GM12878 (cell line): ENCODE measurements around the gene OR5V1. TPM values are rescaled to one million over a fixed set of nuclear protein-coding genes. Genes with fewer than 3 reads are reported as not detected.

Experiments used
- ATAC-seq: fragments of 200-7000 bp; cut with Tn5 transposase; 3 replicates; pipeline ENCODE4 v1.9.1; 2020; ENCODE audit warnings: mild to moderate bottlenecking, moderate library complexity
- BruUV-seq: library from RNA; stranded (reverse); fragments of 400-500 nt; replicated peaks from 2 replicates; lab custom pipeline; 2021; lab: Mats Ljungman, UMichigan
- CTCF ChIA-PET: fragments of 300-600 bp; sonication (Branson Sonifier 250); formaldehyde crosslinking; extraction: SDS; loops from one replicate; lab custom pipeline; 2021; ENCODE audit warnings: inconsistent platforms; lab: Yijun Ruan, JAX
- POLR2A ChIA-PET: fragments of 350-600 bp; formaldehyde crosslinking; extraction: SDS; loops from one replicate; lab custom pipeline; 2021; ENCODE audit warnings: inconsistent platforms; lab: Charles Lee
- RAD21 ChIA-PET: fragments of 300-600 bp; sonication (Branson Sonifier 250); formaldehyde crosslinking; loops from one replicate; lab custom pipeline; 2023; ENCODE audit warnings: antibody characterized with exemption; ENCODE audit not compliant: unreplicated experiment; lab: Charles Lee
- SMC1A ChIA-PET: fragments of 300-600 bp; sonication (Branson Sonifier 250); formaldehyde crosslinking; loops from one replicate; lab custom pipeline; 2023; ENCODE audit not compliant: unreplicated experiment, uncharacterized antibody; lab: Charles Lee
- DNase-seq: peaks from one replicate; pipeline ENCODE4 v3.0.0-alpha.2; 2011; ENCODE audit warnings: low read depth, low spot score
- FAIRE-seq: peaks from 3 replicates; lab custom pipeline; 2011; peaks lifted over from hg19 to GRCh38; lab: Jason Lieb, UNC
- H2AFZ ChIP-seq: 2 replicates; pipeline ENCODE4 v1.6.0; 2011; ENCODE audit warnings: low read depth, low read length, control low read depth; ENCODE audit not compliant: control insufficient read depth
- H3K27ac ChIP-seq: 2 replicates; pipeline ENCODE4 v1.5.1; 2011; ENCODE audit warnings: control low read depth; ENCODE audit not compliant: control insufficient read depth, insufficient read depth
- H3K27me3 ChIP-seq, 2 experiments: replicated peaks in 1 of 2; 2 replicates each; pipeline versions ENCODE4 v1.6.0 to v1.6.1; 2011; ENCODE audit warnings: low read length in 1 of 2; ENCODE audit not compliant: control insufficient read depth in 2 of 2, insufficient read depth in 2 of 2
- H3K36me3 ChIP-seq, 2 experiments: 2 replicates each; pipeline ENCODE4 v1.5.1; 2011; ENCODE audit warnings: low read length in 1 of 2; ENCODE audit not compliant: control insufficient read depth in 2 of 2, insufficient read depth in 2 of 2
- H3K4me1 ChIP-seq: 2 replicates; pipeline ENCODE4 v1.6.1; 2011; ENCODE audit warnings: mild to moderate bottlenecking, low read length, moderate library complexity, mixed read lengths; ENCODE audit not compliant: control insufficient read depth, insufficient read depth
- H3K4me2 ChIP-seq: 2 replicates; pipeline ENCODE4 v1.6.0; 2011; ENCODE audit warnings: control low read depth; ENCODE audit not compliant: control insufficient read depth, insufficient read depth
- H3K4me3 ChIP-seq: fragments of 200-600 bp; sonication (generic); 2 replicates; pipeline ENCODE4 v1.5.1; 2016
- H3K79me2 ChIP-seq: 2 replicates; pipeline ENCODE4 v1.6.0; 2011; ENCODE audit warnings: low read length; ENCODE audit not compliant: control insufficient read depth, insufficient read depth
- H3K9ac ChIP-seq: 2 replicates; pipeline ENCODE4 v1.8.0; 2011; ENCODE audit warnings: low read length, control low read depth, mixed read lengths; ENCODE audit not compliant: control insufficient read depth, insufficient read depth
- H3K9me3 ChIP-seq: replicated peaks from 3 replicates; pipeline ENCODE4 v1.5.1; 2011; ENCODE audit warnings: mild to moderate bottlenecking, low read length; ENCODE audit not compliant: control insufficient read depth, insufficient read depth
- H4K20me1 ChIP-seq: 2 replicates; pipeline ENCODE4 v1.6.0; 2011; ENCODE audit not compliant: control insufficient read depth, insufficient read depth
- ASH2L ChIP-seq: fragments of 300-600, 200-600 bp; sonication (generic); IDR thresholded peaks from 2 replicates; pipeline ENCODE4 v1.6.1; 2017; ENCODE audit warnings: low read depth, mild to moderate bottlenecking, borderline replicate concordance
- CREB1 ChIP-seq: IDR thresholded peaks from 2 replicates; pipeline ENCODE4 v1.6.1; 2012; ENCODE audit warnings: low read depth, mild to moderate bottlenecking, inconsistent platforms
- FOXK2 ChIP-seq: fragments of 450-650 bp; IDR thresholded peaks from 2 replicates; pipeline ENCODE4 v1.6.1; 2017; ENCODE audit warnings: mild to moderate bottlenecking, moderate library complexity
- IRF4 ChIP-seq: IDR thresholded peaks from 2 replicates; pipeline ENCODE4 v1.6.1; 2011; ENCODE audit warnings: low read depth, low read length
- NR2C1 ChIP-seq: fragments of 450-650 bp; IDR thresholded peaks from 2 replicates; pipeline ENCODE4 v1.6.1; 2017; ENCODE audit warnings: antibody characterized with exemption, mild to moderate bottlenecking, moderate library complexity
- NR2F1 ChIP-seq: fragments of 450-650 bp; conservative IDR thresholded peaks from 2 replicates; pipeline ENCODE4 v1.6.1; 2017; ENCODE audit warnings: mild to moderate bottlenecking
- SIX5 ChIP-seq: IDR thresholded peaks from 2 replicates; pipeline ENCODE4 v1.6.1; 2011; ENCODE audit warnings: mild to moderate bottlenecking, low read depth, low read length, moderate library complexity; ENCODE audit not compliant: severe bottlenecking
- STAT3 ChIP-seq: IDR thresholded peaks from 2 replicates; pipeline ENCODE4 v1.6.1; 2011; ENCODE audit warnings: low read depth, low read length, improper control_type of control experiment
- TARDBP ChIP-seq: IDR thresholded peaks from 2 replicates; pipeline ENCODE4 v1.6.1; 2016; ENCODE audit warnings: borderline replicate concordance
- WGBS: methylation state at CpG from one replicate; pipeline ENCODE4 v1.1.6; 2016; ENCODE audit warnings: low lambda C conversion rate; ENCODE audit not compliant: insufficient replicate concordance, insufficient coverage; ENCODE audit errors: missing lambda C conversion rate; 5-methylcytosine and 5-hydroxymethylcytosine counted together
- in situ Hi-C: fragments of 300-500 bp; cut with MboI; formaldehyde crosslinking; loops from 9 replicates; pipeline ENCODE4 v1.14.3; 2018; ENCODE audit warnings: mixed read lengths
- intact Hi-C: fragments of 100-400 bp; cut with micrococcal nuclease; formaldehyde crosslinking; loops from one replicate; pipeline ENCODE4 v1.14.2; 2022; ENCODE audit not compliant: unreplicated experiment
- polyA plus RNA-seq, 11 experiments: library from polyadenylated mRNA; depleted of rRNA in 4 of 11; unstranded in 6 of 11; stranded (reverse) in 5 of 11; fragments of >200 nt; fragmentation: Nextera tagmentation in 4 of 11; fragmentation: Illumina TruSeq in 1 of 11; extraction: Ambion mirVana in 4 of 11; extraction: Trizol in 1 of 11; gene quantifications; 1 replicate in 1 of 11; 2 replicates in 10 of 11; pipeline versions ENCODE4 v1.2.1 to v1.2.3, GENCODE V29; 2011 to 2016; ENCODE audit warnings: inconsistent platforms in 2 of 11, missing spikeins in 2 of 11, low read depth in 1 of 11
- total RNA-seq, 4 experiments: library from RNA; depleted of rRNA in 3 of 4; stranded (reverse); fragments of >200 nt in 3 of 4; fragmentation: Illumina TruSeq in 1 of 4; extraction: Trizol in 1 of 4; gene quantifications; 2 replicates each; pipeline versions ENCODE4 v1.2.1 to v1.2.3, GENCODE V29; 2013 to 2021
- TF ChIP-seq, protein P1 (sequence below): fragments of 450-650 bp; IDR thresholded peaks from 2 replicates; pipeline ENCODE4 v1.6.1; 2016; ENCODE audit warnings: mild to moderate bottlenecking
- TF ChIP-seq, protein P2 (sequence below): IDR thresholded peaks from 2 replicates; pipeline ENCODE4 v1.6.1; 2011; ENCODE audit warnings: low read depth, mild to moderate bottlenecking, low read length, moderate library complexity, borderline replicate concordance; ENCODE audit errors: extremely low read depth
- TF ChIP-seq, protein P3 (sequence below): fragments of 450-650 bp; IDR thresholded peaks from 2 replicates; pipeline ENCODE4 v1.6.1; 2018; ENCODE audit warnings: borderline replicate concordance, mild to moderate bottlenecking; ENCODE audit not compliant: partially characterized antibody
- TF ChIP-seq, protein P4 (sequence below): fragments of 450-650 bp; IDR thresholded peaks from 2 replicates; pipeline ENCODE4 v1.6.1; 2017; ENCODE audit warnings: mild to moderate bottlenecking, moderate library complexity

The OR5V1 gene
- total and polyA plus RNA-seq, 10 of the 15 experiments (the other 5 are each of a cell fraction or from before 2014, with no cell fraction given): not detected

DNA sequence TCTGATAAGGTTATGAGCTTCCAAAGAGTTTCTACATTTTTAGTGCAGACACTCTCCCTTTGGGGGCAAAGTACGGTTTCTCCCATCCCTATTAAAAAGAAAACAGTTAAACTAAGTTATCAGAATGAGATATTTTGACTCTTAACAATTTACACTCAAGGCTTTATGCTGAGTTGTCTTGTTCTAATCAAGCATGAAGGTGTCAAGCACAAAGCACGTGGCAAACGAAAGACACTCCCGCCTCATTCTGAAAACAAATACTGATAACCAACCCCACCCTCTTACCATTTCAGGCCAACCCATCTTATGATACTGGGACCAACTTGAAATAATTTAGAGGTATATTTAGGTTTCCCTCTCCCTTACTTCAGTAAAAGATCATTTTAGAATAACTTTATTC is 42.9 kb downstream of the OR5V1 start:
- no peak for FAIRE-seq
- SMC1A ChIA-PET: interaction anchor here (0.7 to 0.8 kb wide), 2 partner anchors 9 to 45 kb away, joined by 3 read pairs; no protein-coding TSS in a partner anchor

More for the DNA sequence above, 42.9 kb downstream of the OR5V1 start:
- ChIA-PET CTCF (no interaction called here), RAD21 (no interaction called here), POLR2A (no interaction called here)
- Histone ChIP-seq H4K20me1 (no peaks in the 10 kb centered on the region), H3K4me3 (no peak overlapping the region), H3K9ac (no peak overlapping the region), H3K4me1 (no peaks in the 10 kb centered on the region), H2AFZ (no peak overlapping the region), H3K27me3 (no peaks in the 10 kb centered on the region), H3K27ac (no peak overlapping the region), H3K4me2 (no peak overlapping the region), H3K36me3 (no peaks in the 10 kb centered on the region), H3K9me3 (no peaks in the 10 kb centered on the region), H3K79me2 (no peaks in the 10 kb centered on the region)
- TF ChIP-seq NR2F1 (no peak), SIX5 (no peak), STAT3 (no peak), ASH2L (no peak), FOXK2 (no peak), NR2C1 (no peak), IRF4 (no peak), CREB1 (no peak), TARDBP (no peak)
- TF ChIP-seq, protein P1, sequence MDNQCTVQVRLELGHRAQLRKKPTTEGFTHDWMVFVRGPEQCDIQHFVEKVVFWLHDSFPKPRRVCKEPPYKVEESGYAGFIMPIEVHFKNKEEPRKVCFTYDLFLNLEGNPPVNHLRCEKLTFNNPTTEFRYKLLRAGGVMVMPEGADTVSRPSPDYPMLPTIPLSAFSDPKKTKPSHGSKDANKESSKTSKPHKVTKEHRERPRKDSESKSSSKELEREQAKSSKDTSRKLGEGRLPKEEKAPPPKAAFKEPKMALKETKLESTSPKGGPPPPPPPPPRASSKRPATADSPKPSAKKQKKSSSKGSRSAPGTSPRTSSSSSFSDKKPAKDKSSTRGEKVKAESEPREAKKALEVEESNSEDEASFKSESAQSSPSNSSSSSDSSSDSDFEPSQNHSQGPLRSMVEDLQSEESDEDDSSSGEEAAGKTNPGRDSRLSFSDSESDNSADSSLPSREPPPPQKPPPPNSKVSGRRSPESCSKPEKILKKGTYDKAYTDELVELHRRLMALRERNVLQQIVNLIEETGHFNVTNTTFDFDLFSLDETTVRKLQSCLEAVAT: no peak
- TF ChIP-seq, protein P2, sequence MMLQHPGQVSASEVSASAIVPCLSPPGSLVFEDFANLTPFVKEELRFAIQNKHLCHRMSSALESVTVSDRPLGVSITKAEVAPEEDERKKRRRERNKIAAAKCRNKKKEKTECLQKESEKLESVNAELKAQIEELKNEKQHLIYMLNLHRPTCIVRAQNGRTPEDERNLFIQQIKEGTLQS: no peak
- TF ChIP-seq, protein P3, sequence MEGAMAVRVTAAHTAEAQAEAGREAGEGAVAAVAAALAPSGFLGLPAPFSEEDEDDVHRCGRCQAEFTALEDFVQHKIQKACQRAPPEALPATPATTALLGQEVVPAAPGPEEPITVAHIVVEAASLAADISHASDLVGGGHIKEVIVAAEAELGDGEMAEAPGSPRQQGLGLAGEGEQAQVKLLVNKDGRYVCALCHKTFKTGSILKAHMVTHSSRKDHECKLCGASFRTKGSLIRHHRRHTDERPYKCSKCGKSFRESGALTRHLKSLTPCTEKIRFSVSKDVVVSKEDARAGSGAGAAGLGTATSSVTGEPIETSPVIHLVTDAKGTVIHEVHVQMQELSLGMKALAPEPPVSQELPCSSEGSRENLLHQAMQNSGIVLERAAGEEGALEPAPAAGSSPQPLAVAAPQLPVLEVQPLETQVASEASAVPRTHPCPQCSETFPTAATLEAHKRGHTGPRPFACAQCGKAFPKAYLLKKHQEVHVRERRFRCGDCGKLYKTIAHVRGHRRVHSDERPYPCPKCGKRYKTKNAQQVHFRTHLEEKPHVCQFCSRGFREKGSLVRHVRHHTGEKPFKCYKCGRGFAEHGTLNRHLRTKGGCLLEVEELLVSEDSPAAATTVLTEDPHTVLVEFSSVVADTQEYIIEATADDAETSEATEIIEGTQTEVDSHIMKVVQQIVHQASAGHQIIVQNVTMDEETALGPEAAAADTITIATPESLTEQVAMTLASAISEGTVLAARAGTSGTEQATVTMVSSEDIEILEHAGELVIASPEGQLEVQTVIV: no peak
- TF ChIP-seq, protein P4, sequence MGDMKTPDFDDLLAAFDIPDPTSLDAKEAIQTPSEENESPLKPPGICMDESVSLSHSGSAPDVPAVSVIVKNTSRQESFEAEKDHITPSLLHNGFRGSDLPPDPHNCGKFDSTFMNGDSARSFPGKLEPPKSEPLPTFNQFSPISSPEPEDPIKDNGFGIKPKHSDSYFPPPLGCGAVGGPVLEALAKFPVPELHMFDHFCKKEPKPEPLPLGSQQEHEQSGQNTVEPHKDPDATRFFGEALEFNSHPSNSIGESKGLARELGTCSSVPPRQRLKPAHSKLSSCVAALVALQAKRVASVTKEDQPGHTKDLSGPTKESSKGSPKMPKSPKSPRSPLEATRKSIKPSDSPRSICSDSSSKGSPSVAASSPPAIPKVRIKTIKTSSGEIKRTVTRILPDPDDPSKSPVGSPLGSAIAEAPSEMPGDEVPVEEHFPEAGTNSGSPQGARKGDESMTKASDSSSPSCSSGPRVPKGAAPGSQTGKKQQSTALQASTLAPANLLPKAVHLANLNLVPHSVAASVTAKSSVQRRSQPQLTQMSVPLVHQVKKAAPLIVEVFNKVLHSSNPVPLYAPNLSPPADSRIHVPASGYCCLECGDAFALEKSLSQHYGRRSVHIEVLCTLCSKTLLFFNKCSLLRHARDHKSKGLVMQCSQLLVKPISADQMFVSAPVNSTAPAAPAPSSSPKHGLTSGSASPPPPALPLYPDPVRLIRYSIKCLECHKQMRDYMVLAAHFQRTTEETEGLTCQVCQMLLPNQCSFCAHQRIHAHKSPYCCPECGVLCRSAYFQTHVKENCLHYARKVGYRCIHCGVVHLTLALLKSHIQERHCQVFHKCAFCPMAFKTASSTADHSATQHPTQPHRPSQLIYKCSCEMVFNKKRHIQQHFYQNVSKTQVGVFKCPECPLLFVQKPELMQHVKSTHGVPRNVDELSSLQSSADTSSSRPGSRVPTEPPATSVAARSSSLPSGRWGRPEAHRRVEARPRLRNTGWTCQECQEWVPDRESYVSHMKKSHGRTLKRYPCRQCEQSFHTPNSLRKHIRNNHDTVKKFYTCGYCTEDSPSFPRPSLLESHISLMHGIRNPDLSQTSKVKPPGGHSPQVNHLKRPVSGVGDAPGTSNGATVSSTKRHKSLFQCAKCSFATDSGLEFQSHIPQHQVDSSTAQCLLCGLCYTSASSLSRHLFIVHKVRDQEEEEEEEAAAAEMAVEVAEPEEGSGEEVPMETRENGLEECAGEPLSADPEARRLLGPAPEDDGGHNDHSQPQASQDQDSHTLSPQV: no peak
- ATAC-seq: no peak
- in situ Hi-C loops: no loop called here
- intact Hi-C loops: no loop called here
- no TSS peak for BruUV-seq
- 32% methylated on average over 4 of the region's 4 CpGs for WGBS
- DNase-seq: no peak
